ENCODE data around the gene KIRREL2.

Gene KIRREL2

DNA sequence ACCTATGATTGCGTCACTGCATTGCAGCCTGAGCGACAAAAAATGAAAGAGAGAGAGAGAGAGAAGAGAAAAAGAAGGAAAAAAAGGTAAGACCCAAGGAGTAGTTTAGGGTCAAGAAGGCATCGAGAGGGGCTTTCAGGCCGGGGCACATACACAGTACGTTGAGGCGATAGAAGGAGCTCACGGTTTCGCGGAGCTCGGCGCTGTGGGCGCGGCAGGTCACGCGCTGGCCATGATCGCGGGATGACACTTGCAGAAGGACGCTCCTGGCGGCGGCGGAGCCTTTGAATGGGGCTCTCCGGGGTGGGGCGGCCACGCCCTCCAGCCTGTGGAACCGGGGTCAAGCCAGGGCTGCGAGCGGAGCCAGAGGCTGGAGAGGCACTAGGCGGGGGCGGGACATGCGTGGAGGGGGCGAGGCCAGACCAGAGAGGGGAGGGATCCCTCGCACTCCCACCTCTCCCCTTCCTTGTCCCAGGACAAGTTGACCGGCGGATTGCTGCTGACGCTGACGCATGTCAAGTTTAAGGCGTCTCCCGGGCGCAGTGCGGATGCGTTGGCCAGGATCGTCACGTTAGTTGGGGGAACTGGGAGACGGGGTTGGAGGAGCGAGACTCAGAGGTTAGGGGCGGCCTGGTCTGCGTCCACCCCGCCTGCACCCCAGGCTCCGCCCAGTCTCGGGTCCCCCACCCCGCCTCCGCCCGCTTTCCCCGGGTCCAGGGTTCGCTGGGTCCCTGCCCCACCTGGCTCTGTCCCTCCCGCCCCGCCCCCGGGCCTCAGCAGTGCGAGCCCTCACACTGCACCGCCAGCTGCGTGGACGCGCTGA lies 11.3 kb upstream of the KIRREL2 start:
- no peak for DNase-seq

- no peak for DNase-seq
Observed at GRCh38 chr19:35846038-35846668, 10.6 kb upstream of the KIRREL2 start.

DNA sequence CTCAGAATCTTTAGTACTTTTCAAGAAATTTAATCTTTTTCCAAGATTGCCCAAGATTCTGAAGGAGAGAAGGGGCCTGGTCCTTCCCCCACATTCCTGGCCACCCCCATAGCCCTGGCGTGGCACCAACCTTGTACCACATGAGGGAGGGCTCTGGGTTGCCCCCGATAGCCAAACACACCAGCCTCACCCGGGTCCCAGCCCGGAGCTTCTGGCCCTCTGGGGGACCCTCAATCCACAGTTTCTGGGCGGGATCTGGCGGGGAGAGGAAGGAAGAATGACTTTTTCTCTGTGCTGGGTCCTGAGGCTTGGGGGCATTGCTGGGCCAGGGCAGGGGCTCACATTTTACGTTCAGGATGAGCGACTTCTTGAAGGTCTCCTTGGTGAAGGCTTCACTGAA lies 8.8 kb upstream of the KIRREL2 start:
- DNase-seq = no peak

- DNase-seq = no peak
Observed at GRCh38 chr19:35848486-35848885, 8.2 kb upstream of the KIRREL2 start.

DNA sequence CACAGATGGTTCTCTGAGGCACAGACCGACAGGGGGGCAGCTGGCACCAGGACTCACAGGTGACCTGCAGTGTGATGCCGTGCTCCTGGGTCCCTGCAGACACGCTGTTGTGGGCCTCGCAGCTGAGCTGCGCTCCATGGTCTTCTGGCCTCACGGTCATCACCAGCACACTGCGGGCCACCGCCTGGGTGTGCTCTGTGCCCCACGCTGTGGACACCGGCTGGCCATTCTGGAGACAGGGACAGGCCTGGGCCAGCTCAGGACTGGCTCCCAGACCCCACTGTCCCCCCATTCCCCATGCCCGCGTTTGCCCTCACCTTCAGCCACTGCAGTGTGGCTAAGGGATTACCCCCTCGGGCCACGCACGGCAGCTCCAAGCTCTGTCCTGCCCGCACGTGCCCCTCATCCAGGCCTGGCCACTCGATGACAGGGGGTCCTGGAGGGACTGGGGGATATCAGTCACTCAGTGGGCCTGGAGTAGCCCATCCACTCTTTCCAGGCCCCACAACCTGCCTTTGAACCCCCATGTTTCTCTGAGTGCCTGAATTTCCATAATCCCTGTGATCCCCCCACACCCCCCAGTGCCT lies 7.7 kb upstream of the KIRREL2 start:
- DNase-seq = no peak

DNA sequence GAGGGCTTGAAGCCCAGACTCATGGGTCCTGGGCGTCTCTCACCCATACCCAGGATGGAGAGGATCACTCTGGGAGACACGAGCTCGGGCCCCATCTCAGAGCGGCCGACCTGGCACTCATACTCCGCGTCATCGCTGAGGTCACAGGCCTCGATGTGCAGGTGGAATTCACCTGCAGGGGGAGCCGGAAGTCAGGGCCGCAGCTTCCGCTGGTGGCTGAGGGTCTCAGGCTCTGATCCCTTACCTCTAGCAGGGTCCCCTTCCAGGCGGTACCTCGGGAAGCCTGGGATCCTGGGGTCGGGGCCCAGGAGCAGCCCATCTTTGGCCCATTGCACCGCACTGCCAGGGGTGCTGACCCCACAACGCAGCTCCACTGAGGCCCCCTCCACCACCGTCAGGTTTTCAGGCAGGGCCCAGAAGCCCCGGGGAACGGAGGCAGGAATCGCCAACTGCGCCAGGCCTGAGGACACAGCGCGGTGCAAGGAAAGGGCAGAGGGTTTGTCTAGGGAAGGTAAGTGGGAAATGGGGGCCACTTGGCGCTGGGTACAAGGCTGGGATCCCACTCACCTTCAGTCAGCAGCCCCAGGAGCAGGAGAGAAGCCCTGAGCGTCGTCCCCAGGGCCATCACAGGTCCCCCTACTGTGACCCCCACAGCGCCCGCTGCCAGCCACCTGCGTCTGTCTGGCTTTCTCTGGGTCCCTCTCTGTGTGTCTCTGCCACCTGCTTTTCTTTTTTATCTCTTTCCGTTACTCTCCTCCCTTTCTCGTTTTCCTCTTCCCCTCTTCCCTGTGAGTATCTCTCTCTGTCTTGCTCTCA lies 5.3 kb upstream of the KIRREL2 start:
- no peak for DNase-seq

GRCh38 chr19:35852029-35852780 lies 4.5 kb upstream of the KIRREL2 start, which contains the start of gene NPHS1:
NPHS1 (minus strand) TSS chr19:35852504; CDS start chr19:35851837, 667 bp downstream.
- DNase-seq = no peak

GRCh38 chr19:35853038-35853756 lies 3.5 kb upstream of the KIRREL2 start:
- DNase-seq = no peak

GRCh38 chr19:35858311-35858710 lies 1.6 kb downstream of the KIRREL2 start:
- DNase-seq = no peak

GRCh38 chr19:35859414-35859813 lies 2.7 kb downstream of the KIRREL2 start:
- DNase-seq = no peak

DNA sequence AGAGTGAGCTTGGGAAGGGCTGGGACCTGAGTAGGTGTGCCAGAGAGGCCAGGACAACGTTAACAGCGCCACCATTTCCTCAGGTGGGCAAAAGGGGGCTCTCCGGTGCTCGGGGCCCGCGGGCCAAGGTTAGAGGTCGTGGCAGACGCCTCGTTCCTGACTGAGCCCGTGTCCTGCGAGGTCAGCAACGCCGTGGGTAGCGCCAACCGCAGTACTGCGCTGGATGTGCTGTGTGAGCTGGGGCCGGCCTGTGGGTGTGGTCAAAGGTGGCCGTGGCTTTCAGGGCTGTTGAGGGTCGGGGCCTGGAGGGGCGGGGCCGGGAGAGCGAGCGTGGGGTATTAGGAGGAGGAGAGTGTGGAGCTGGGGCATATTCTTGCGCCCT lies 3.7 kb downstream of the KIRREL2 start:
- no peak for DNase-seq

- no peak for DNase-seq
Observed at GRCh38 chr19:35860818-35861639, 4.3 kb downstream of the KIRREL2 start.

DNA sequence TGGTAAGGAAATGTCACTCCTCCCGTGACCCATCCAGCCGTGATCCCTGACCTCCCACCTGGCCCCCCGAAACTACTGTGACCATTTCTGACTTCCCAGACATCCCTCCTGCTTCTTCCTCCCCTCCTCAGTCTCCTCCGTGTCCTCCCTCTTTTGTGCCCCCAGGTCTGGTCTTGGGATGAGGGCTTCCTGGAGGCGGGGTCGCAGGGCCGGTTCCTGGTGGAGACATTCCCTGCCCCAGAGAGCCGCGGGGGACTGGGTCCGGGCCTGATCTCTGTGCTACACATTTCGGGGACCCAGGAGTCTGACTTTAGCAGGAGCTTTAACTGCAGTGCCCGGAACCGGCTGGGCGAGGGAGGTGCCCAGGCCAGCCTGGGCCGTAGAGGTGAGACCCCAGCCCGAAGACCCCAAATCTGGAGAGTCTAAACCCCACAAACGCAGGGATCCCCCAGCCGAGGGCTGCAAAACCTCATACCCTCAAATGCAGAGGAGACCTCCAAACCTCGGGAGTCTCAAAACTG lies 5.0 kb downstream of the KIRREL2 start:
- DNase-seq = no peak

DNA sequence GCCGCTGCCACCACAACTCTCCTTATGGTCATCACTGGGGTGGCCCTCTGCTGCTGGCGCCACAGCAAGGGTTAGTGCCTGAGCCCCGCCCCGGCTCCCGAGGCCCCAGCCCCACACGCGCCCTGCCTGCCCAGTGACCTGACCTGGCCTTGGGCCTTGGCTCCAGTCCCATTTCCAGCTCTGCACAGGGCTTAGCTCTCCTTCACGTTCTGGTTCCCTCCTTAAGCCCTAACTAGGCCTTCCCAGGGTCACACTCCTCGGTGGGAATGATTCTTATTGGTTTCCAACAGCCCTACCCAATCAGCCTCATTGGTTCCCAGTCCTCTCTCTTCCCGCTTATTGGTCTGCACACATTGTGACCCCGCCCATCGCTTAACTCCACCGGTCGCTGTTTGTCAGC lies 5.8 kb downstream of the KIRREL2 start:
- no peak for DNase-seq

GRCh38 chr19:35863018-35863417 lies 6.3 kb downstream of the KIRREL2 start:
- DNase-seq = no peak

GRCh38 chr19:35868172-35868822 lies 11.6 kb downstream of the KIRREL2 start, which contains the start of gene APLP1:
APLP1 (plus strand) TSS chr19:35868574; CDS start chr19:35868637, 63 bp downstream.
- peak; percentile 53 for DNase-seq

DNA sequence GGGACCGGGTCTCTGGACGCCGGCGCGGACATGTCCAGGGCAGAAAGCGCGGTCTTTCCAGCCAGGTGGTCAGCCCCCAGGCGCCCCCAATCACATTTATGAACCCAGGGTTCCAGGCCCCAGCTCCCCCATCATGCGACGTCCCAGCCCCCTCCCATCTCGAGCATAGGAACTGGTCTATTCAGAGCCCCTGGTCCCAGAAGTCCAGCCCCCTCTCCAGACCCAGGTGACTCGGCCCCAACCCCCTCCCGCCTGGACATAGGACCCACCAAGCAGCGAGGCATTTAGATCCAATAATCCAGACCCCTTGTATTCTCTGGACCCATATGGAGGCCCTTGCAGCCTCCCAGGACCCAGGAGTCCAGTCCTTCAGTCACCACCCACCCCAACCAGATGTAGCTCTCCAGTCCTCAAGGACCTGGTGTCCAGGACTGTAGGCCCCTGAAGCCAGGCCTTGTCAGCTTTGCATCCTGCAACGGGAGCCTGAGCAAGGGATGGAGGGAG lies 12.2 kb downstream of the KIRREL2 start:
- DNase-seq = no peak

GRCh38 chr19:35869327-35870123 lies 12.8 kb downstream of the KIRREL2 start:
- peak; percentile 79 for DNase-seq

Measured in RPMI8226 (cell line).